Muscle of leg (tissue), 11 donors: ENCODE data around the gene CYTH1. TPM values are rescaled to one million over a fixed set of nuclear protein-coding genes. Genes with fewer than 3 reads are reported as not detected.

Source experiments
- DNase-seq: peaks from one replicate; pipeline ENCODE4 v3.0.0; 2013
- H3K27ac ChIP-seq: one replicate; pipeline ENCODE4 v1.5.1; 2013; ENCODE audit warnings: mild to moderate bottlenecking, low read length, control low read depth
- H3K27me3 ChIP-seq: one replicate; pipeline ENCODE4 v1.6.1; 2013; ENCODE audit warnings: low read length; ENCODE audit not compliant: control insufficient read depth, insufficient read depth
- H3K36me3 ChIP-seq: one replicate; pipeline ENCODE4 v1.6.1; 2013; ENCODE audit warnings: low read length; ENCODE audit not compliant: control insufficient read depth, insufficient read depth
- H3K4me1 ChIP-seq: one replicate; pipeline ENCODE4 v1.6.1; 2013; ENCODE audit warnings: low read length; ENCODE audit not compliant: control insufficient read depth, insufficient read depth
- H3K4me3 ChIP-seq: one replicate; pipeline ENCODE4 v1.5.1; 2013; ENCODE audit warnings: low read length, control low read depth
- H3K9me3 ChIP-seq: replicated peaks from 2 replicates; pipeline ENCODE4 v1.6.1; 2013; ENCODE audit warnings: low read depth, low read length; ENCODE audit not compliant: control insufficient read depth
- WGBS: methylation state at CpG from one replicate; pipeline ENCODE4 v1.1.5; 2013; ENCODE audit warnings: missing lambda C conversion rate; ENCODE audit not compliant: insufficient coverage; 5-methylcytosine and 5-hydroxymethylcytosine counted together
- polyA plus RNA-seq, 8 donors: library from polyadenylated mRNA; unstranded; fragments of 120-200 nt; gene quantifications; one replicate each; pipeline versions ENCODE4 v1.2.1 to v1.2.3, GENCODE V29; 2013; ENCODE audit warnings: inconsistent platforms in 1 of 8, low replicate concordance in 1 of 8; ENCODE audit not compliant: insufficient read length in 8 of 8, insufficient read depth in 1 of 8
- total RNA-seq: library from RNA; stranded (reverse); fragments of 120-200 nt; gene quantifications from one replicate; pipeline ENCODE4 v1.2.4, GENCODE V29; 2013

The CYTH1 gene
- total and polyA plus RNA-seq, 9 donors: 17.3 to 26.9 (median 21.1) TPM

- peaks cover 29% of the 10 kb centered on the region for H3K4me1 ChIP-seq
- no peak overlapping the region for H3K4me3 ChIP-seq
- no peak overlapping the region for H3K27ac ChIP-seq
- DNase-seq: no peak
- no CpG with 5 or more reads among the region's 7 CpGs for WGBS
- H3K9me3 ChIP-seq: no peaks in the 10 kb centered on the region
- H3K36me3 ChIP-seq: peaks cover 2% of the 10 kb centered on the region
- H3K27me3 ChIP-seq: no peaks in the 10 kb centered on the region
Measured at GRCh38 chr17:78728495-78728894, 53.6 kb downstream of the CYTH1 start.

GRCh38 chr17:78727476-78728229, 54.4 kb downstream of the CYTH1 start:
- H3K4me1 ChIP-seq: peaks cover 34% of the 10 kb centered on the region

GRCh38 chr17:78727057-78727456, 55.0 kb downstream of the CYTH1 start:
- peaks cover 2% of the 10 kb centered on the region for H3K36me3 ChIP-seq

More at GRCh38 chr17:78727476-78728229, 54.4 kb downstream of the CYTH1 start:
- Histone ChIP-seq H3K27me3 (no peaks in the 10 kb centered on the region), H3K27ac (no peak overlapping the region), H3K36me3 (peaks cover 2% of the 10 kb centered on the region), H3K4me3 (no peak overlapping the region), H3K9me3 (no peaks in the 10 kb centered on the region)
- WGBS: 97% methylated on average over 6 of the region's 11 CpGs
- DNase-seq: no peak

GRCh38 chr17:78726513-78726912, 55.6 kb downstream of the CYTH1 start:
- peaks cover 40% of the 10 kb centered on the region for H3K4me1 ChIP-seq

More at GRCh38 chr17:78727057-78727456, 55.0 kb downstream of the CYTH1 start:
- Histone ChIP-seq H3K9me3 (no peaks in the 10 kb centered on the region), H3K4me3 (no peak overlapping the region), H3K27ac (peak overlapping the region; percentile 0), H3K4me1 (peaks cover 40% of the 10 kb centered on the region), H3K27me3 (no peaks in the 10 kb centered on the region)
- 71% methylated on average over 4 of the region's 5 CpGs for WGBS
- DNase-seq: no peak

GRCh38 chr17:78725448-78726021, 56.5 kb downstream of the CYTH1 start:
- DNase-seq: no peak
- H3K36me3 ChIP-seq: peaks cover 2% of the 10 kb centered on the region
- H3K4me1 ChIP-seq: peaks cover 40% of the 10 kb centered on the region
- no peaks in the 10 kb centered on the region for H3K27me3 ChIP-seq
- H3K4me3 ChIP-seq: no peak overlapping the region
- 83% methylated on average over 6 of the region's 6 CpGs for WGBS
- H3K9me3 ChIP-seq: no peaks in the 10 kb centered on the region
- H3K27ac ChIP-seq: no peak overlapping the region

More at GRCh38 chr17:78726513-78726912, 55.6 kb downstream of the CYTH1 start:
- Histone ChIP-seq H3K4me3 (no peak overlapping the region), H3K27ac (peak overlapping the region; percentile 51), H3K27me3 (no peaks in the 10 kb centered on the region), H3K9me3 (no peaks in the 10 kb centered on the region), H3K36me3 (peaks cover 2% of the 10 kb centered on the region)
- 91% methylated on average over 13 of the region's 13 CpGs for WGBS
- DNase-seq: no peak

- Histone ChIP-seq H3K4me3 (no peak overlapping the region), H3K4me1 (peaks cover 40% of the 10 kb centered on the region), H3K36me3 (peaks cover 2% of the 10 kb centered on the region), H3K9me3 (no peaks in the 10 kb centered on the region), H3K27me3 (no peaks in the 10 kb centered on the region), H3K27ac (no peak overlapping the region)
- WGBS: 67% methylated on average over 6 of the region's 7 CpGs
- DNase-seq: no peak
Measured at GRCh38 chr17:78724999-78725398, 57.1 kb downstream of the CYTH1 start.

- no CpG with 5 or more reads among the region's 5 CpGs for WGBS
- Histone ChIP-seq H3K36me3 (peaks cover 2% of the 10 kb centered on the region), H3K27me3 (no peaks in the 10 kb centered on the region), H3K9me3 (no peaks in the 10 kb centered on the region), H3K27ac (no peak overlapping the region), H3K4me3 (no peak overlapping the region), H3K4me1 (peaks cover 40% of the 10 kb centered on the region)
- no peak for DNase-seq
Measured at GRCh38 chr17:78724544-78724943, 57.5 kb downstream of the CYTH1 start.

- peaks cover 2% of the 10 kb centered on the region for H3K36me3 ChIP-seq
- H3K9me3 ChIP-seq: no peaks in the 10 kb centered on the region
- H3K27me3 ChIP-seq: no peaks in the 10 kb centered on the region
- peak overlapping the region; percentile 76 for H3K27ac ChIP-seq
- no peak for DNase-seq
- WGBS: 58% methylated on average over 7 of the region's 8 CpGs
- peaks cover 40% of the 10 kb centered on the region for H3K4me1 ChIP-seq
- H3K4me3 ChIP-seq: no peak overlapping the region
Measured at GRCh38 chr17:78723957-78724356, 58.1 kb downstream of the CYTH1 start.

- peaks cover 40% of the 10 kb centered on the region for H3K4me1 ChIP-seq
- no peaks in the 10 kb centered on the region for H3K27me3 ChIP-seq
- peak overlapping the region; percentile 46 for H3K4me3 ChIP-seq
- DNase-seq: peak; percentile 94
- peaks cover 2% of the 10 kb centered on the region for H3K36me3 ChIP-seq
- H3K9me3 ChIP-seq: no peaks in the 10 kb centered on the region
- peak overlapping the region; percentile 76 for H3K27ac ChIP-seq
- WGBS: 19% methylated on average over 21 of the region's 25 CpGs
Measured at GRCh38 chr17:78723001-78723796, 58.9 kb downstream of the CYTH1 start.

GRCh38 chr17:78722246-78722761, 59.8 kb downstream of the CYTH1 start:
- peak overlapping the region; percentile 76 for H3K27ac ChIP-seq
- DNase-seq: no peak

More at GRCh38 chr17:78722246-78722761, 59.8 kb downstream of the CYTH1 start:
- whole genome bisulfite sequencing: 38% methylated on average over 6 of the region's 7 CpGs
- Histone ChIP-seq H3K36me3 (no peaks in the 10 kb centered on the region), H3K27me3 (no peaks in the 10 kb centered on the region), H3K4me3 (peak overlapping the region; percentile 46), H3K4me1 (peaks cover 45% of the 10 kb centered on the region), H3K9me3 (no peaks in the 10 kb centered on the region)
